Stimulated activated CD8-positive, alpha-beta memory T cell treated with anti-CD3 and anti-CD28 coated beads, Interleukin-4, amount 100 ng/mL, for 24 hours (primary cell): ENCODE measurements around the gene LETMD1.

Source experiments
- DNase-seq: peaks from one replicate; pipeline ENCODE4 v3.0.0-alpha.2; 2020; ENCODE audit warnings: low read depth

Gene LETMD1

DNA sequence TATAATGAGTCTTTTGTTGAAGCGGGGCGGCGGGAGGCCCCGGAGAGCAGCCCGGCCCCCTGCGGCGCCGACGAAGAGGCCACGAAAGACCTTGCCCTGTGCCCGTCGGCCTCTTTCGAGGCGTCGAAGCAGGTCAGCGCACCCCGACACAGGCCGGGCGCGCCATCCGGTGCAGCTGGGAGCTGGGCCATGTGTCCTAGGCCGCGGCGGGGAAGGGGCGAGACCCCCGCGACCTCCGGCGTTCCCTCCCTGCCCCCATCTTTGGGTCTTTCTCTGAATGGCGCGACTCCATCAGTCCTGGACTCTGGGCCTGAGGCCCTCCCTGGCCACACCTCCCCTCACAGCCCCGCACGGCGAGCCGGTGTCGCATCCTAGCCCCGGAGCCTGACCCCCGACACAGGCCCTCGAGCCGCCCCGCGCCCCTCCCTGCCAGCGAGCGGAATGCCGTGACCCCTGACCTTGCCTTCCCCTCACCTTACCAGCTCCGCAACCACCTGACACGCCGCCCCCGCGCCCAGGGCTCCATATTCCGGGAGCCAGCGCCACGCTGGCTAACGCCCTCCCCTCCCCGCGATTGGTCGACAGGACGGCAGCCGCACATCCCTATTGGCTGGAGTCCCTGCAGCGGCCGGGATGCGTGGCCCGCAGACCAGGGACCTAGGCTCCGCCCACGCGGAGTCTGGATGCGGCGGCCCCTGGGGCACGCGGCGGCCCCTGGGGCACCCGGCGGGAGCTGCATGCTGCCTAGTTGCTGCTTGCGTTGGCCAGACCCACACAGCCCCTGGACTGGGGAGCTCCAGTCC, 22.1 kb upstream of the LETMD1 start, which contains the start of gene SLC11A2:
Gene SLC11A2 (minus strand): TSS at position 549 of the 803 bp plus-strand sequence. CDS start 15,656 bp downstream, outside the sequence.
- DNase-seq = peak; percentile 85

DNA sequence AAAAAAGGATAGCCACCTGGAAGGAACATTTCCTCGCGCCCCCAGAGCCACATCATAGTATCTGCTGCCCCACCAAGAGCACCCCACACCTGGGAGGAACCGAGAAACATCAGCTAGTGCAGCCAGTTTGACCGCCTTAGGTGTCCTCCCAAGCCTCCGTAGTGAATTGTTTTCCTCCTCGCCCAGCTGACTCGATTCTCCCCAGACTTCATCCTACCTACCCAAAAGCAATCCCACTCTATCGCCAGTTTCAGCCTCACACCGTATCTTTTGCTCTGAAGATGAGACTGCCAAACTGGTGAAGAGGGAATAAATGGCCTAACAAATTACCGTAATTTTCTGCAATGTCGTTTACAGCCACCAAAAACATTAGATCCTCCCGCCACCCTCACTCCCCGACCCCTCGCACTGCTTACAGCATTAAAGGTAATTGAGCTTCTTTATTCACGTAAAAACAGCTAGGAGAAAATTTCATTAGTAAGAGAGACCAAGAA, 20.7 kb upstream of the LETMD1 start:
- DNase-seq = no peak

DNA sequence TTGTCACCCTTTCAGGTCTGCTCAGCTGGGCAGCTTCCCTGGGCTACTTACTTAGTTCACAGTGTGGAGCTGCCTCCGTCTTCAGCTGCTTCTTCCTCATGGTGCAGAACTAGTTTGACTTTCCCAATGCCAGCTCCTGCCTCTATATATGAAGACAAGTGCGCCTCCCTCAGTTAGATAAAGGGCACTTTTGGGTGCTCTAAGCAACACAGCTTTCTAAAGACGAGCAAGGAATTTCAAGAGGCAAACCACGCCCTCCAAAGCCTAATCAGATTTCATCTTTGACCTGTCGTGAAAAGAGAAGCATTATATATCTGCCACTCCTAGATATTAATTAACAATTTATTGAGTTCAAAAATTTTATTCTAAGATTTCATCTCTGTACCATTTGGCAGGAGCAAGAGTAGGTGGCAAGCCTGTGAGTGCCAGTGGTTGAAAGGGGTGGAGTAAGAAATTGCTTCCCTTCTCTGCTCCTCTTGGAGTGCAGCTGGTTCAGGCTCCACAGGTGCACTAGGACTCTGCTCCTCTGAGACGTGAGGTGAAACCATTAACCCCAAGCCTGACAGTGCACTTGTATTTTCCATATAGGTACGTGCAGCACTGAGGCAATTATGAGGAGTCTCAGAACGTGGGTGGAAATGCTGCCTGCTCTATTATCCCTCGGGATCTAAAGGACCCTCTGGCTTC, 19.9 kb upstream of the LETMD1 start:
- no peak for DNase-seq

DNA sequence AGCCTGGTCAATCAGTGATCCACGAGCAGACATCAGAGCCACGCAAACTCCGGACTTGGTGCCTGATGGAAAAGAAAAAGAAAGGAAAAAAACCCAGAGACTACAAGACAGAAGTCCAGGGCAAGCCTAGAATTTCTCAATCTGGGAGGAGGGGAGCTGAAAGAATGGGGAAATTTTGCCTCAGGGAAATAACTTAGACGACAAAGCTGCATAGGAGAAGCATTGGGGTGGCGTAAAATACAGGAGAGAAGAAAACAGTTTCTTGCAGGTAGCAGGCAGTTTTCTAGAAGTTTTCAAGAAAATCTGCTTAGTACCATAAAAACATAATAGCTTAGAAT, 19.3 kb upstream of the LETMD1 start:
- DNase-seq = no peak

DNA sequence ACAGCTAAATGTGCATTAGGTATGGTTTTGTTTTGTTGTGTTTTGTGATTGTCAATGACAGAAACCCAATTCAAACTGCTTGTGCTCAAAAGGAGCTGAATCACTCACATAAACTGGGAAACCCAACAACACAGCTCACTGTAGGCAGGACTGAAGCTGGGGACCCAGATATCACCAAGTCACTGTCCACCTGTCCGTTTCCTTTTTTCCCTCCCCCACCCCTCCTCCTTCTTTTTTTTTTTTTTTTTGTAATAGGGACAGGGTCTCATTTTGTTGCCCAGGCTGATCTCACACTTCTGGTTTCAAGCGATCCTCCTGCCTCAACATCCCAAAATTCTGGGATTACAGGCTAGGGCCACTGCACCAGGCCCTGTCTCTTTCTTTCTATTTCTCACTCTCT, 15.1 kb upstream of the LETMD1 start:
- DNase-seq = no peak

DNA sequence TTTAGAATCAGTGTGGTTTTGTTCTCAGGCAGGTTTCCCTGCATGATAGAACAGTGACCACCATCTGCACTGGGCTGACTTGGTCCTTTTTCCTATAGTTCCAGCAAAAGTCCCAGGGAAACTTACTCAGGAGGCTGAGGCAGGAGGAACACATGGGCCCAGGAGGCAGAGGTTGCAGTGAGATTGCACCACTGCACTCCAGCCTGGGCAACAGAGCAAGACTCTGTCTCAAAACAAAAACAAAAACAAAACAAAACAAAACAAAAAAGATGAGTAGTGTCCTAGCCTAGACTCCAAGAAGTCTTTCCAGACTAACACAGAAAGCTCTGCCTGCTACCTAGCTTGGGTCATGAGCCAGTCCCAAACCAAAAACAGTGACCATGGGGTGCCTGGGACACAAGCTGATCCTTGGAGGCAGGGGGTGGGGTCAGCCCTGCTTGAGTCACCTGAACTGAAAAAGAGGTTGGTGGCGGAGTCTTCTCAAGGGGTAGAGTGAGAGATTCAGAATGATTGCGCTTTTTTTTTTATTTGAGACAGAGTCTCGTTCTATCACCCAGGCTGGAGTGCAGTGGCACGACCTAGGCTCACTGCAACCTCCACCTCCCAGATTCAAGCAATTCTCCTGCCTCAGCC, 14.6 kb upstream of the LETMD1 start:
- DNase-seq = no peak

DNA sequence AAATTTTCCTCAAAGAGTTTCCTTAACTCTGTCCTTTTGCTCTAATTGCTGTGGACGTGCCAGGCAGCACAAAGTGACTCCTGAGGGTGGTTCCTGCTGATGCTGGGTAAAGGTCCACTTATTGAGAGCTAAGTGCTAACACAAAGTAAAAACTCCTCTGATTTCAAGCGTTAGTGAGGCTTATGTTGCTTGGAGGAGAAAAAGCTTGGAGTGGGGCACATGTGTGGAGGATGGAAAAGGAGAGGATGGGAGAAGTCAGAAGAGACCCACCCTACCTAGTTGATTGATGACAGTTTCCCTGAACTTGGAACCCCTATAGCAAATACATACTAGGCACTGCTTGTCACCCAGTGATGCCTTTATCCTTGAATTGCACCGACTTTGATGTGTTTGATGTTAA, 11.8 kb upstream of the LETMD1 start:
- DNase-seq = no peak

DNA sequence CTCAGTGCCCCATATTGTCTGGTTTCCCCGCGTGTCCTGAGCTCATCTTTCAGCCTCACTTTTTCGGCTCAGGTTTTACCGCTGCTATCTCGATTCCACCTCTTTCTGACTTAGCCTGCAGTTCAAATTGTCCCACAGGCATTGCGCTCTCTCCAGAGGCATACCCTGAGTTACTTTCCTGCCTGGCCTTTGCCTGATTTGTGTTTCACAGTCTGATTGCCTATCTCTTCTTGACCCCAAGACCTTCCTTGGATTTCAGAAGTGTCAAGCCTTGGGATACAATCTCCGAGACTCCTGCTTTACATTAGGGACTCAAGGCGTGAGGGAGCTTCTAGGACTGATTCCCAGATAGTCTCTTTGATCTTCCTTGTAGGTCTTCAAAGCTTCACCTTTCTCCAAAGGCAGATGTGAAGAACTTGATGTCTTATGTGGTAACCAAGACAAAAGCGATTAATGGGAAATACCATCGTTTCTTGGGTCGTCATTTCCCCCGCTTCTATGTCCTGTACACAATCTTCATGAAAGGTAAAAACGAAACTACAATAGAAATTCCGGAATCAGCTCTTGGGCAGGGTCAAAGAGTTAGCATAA, 629 bp downstream of the LETMD1 start:
- no peak for DNase-seq

DNA sequence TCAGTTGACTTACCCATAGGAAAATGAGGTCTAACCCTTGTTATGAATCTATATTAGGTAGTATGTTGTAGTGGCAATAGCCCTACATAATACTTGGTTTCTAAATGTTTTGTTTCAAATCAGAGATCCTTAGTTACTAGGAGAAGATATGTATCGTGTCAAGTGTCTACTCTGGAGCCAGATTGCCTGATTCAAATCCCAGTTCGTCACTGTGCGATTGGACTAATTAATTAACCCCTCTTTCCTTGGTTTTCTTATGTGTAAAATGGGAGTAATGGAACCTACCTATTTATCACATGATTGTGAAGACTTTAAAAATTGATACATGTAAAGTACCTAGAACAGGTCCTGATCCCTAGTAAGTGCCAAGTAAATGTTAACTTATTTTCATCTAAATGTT, 1.4 kb downstream of the LETMD1 start:
- DNase-seq = no peak

DNA sequence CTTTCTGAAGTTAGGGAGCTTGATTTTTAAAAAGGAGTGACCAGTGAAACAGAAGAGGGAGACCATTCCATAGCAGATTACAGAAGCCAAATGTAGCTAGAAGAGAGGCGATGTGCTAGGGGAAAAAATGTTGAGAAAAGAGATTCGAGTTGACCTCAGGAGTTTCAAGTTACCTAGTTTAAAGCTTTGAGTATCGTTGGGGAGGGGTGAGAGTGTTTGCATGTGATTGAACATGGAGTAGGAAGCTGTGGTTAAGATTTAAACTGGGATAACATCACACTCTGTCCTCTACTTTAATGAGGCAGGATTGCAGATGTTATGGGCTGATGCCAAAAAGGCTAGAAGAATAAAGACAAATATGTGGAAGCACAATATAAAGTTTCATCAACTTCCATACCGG, 3.7 kb downstream of the LETMD1 start:
- DNase-seq = no peak

DNA sequence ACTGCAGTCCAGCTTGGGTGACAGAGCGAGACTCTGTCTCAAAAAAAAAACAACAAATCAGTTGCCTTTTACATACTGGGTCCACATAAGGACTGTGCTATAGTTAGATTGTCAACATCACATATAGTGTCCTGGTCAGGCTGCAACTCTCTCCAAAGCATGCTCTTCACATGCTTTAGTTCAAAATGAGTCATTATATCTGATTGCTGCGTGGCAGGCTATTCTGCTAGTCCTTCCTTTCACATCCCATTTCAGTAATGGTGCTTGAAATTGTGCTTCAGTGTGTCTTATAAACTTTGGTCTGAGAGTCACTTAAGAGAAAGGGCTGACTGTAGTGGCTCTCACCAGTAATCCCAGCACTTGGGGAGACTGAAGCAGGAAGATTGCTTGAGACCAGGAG, 6.9 kb downstream of the LETMD1 start:
- DNase-seq = no peak

DNA sequence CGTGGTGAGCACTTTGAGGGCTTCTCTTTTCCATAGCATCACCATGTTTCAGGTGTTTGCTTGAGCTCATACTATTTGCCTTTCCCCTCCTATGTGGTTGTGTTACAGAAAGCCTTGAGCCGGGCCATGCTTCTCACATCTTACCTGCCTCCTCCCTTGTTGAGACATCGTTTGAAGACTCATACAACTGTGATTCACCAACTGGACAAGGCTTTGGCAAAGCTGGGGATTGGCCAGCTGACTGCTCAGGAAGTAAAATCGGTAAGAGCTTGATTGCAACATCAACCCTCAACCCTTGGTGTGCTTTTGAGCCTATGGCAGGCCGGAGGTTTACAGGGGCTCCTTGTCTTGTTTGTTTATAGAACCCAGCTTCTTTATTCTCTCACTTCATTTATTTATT, 8.1 kb downstream of the LETMD1 start:
- DNase-seq = no peak

DNA sequence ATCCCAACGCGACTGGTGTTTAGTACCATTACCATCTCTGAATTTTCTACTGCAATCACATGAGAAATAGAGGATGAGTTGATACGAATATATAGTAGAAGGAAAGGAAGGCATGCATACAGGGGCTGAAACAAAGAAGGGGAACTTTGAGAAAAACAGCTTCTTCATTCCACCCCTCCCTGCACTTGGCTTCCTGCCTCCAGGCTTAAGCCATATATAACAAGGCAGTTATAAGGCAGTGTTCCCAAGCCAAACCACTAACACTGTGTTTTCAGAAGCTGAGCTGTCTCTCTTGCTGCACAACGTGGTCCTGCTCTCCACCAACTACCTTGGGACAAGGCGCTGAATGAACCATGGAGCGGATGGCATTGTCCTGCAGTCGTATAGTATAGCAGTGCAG, 11.0 kb downstream of the LETMD1 start:
- DNase-seq = no peak

DNA sequence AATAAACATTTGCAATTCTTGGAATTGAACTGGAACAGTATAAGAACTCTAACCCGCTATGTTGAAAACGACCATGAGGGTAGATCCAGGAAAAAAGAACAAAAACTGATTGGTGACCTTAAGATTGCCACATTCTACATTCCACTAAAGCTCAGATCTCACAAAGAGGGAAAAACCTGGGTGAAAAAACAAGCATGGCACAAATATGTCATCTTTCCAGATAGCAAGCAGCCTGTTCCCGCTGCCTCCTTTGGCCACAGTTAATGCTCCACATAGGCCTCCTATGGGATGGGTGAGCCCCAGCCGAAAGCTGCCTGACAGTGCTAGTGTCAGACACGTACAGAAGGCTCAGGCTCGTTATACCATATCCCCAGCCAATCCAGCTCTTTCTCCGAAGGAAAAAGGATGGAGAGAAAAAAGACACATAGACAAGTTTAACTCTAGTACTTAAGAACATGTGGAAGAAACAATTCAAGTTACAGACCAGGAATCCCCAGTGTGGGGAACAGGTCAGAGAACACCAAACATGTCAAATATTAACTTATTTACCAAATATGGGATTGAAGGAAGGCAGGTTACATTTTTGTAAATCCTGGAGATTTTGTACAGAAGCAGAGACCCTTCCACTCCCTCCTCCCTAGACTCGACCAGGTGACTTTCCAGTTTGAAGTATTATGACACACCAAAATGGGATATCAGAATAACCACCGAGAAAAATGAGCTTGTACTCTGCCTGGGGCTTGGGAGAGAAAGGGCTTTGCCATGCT, 14.7 kb downstream of the LETMD1 start:
- DNase-seq = no peak

DNA sequence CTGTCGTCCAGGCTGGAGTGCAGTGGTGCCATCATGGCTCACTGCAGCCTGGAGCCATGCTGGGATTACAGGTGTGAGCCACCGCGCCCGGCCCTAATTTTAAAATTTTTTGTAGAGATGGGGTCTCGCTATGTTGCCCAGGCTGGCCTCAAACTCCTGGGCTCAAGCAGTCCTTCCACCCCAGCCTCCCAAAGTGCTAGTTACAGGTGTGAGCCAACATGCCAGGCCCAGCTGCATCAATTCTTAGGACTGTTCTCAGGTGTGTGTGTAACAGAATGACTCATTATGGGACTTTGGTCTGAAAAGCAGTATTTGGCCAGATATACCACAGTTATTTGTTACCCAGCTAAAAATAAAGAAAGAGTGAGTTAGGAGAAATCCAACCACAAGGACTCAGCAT, 17.4 kb downstream of the LETMD1 start:
- no peak for DNase-seq

DNA sequence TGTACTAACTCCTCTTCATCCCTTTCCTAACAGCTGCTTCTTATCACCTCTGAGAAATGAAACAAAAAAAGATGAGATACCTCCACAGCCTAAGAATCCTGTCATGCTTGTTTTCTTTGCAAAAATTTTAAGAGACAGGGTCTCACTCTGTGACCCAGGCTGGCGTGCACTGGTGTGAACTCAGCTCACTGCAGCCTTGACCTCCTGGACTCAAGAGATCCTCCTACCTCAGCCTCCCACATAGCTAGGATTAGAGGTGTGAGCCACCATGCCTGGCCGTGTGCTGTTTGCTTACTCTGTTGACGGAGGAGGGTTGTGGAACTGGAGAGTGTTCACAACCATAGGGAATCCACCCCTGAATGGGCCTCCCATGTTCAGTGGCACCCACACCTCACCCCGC, 19.1 kb downstream of the LETMD1 start:
- DNase-seq = no peak

DNA sequence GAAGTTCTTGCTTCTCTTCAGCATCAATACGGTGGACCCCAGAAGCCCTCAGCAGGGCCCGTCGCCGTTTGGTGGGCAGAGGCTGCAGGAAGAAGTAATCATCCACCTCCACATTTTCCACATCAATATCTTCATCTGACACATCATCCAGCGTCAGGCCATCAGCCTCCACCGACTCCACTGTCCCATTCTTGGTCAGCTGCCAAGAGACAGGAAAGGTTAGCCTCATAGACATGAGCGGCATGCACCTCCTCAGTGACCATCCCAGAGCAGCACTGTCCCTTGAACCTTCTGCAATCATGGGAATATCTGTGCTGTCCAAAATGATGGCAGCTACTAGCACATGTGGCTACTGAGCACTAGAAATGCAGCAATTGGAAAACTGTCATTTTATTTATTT, 19.6 kb downstream of the LETMD1 start:
- DNase-seq = no peak

DNA sequence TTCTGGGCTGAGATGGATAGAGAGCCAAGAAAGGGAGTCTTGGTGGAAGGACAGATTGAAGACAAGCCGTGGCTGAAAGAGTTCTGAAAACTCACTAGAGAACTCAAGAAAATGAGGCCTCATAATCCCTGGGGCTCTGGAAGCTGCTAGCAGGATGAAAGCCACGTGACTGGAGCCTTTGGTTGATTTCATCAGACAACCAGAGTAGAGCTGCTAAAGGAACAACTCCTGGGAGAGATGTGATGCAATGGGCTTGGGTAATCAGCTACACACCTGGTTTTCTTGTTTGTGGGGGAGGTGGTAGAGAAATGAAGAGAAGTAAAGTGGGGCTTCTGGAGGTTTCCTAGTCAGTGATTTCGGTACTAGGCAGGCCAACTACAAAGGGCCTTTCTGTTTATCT, 21.9 kb downstream of the LETMD1 start:
- DNase-seq = no peak

DNA sequence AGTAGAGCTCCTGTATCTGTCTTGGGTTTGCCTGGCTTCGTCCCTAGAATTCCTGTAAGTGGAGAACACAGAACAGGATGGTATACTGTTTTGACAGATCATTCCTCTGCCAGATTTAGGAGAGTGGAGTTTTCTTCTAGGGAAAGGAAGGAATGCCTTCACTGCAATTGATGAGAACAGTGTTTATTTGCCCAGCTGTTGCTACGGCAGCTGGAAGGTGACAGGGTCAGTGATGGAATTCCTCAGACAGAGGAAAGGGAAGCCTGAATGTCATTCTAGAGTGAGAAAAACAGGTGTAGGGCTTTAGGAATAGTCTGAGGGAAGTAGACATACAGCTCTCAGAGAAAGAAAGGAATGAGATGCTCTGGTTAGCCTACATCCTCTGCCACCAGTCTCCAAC, 23.5 kb downstream of the LETMD1 start:
- DNase-seq = no peak

DNA sequence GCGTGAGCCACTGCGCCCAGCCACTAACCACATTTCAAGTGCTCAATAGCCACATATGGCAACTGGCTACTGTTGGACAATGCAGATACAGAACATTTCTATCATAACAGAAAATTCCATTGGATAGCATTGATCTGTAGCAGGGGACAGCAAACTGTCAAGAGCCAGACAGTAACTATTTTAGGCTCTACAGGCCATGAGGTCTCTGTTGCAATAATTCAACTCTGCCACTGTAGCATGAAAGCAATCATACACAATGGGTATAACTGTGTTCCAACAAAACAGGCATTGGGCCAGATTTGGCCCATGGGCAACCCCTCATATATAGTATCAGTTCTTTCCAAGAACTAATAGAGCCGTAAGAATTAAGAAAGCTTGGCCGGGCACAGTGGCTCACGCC, 27.3 kb downstream of the LETMD1 start:
- DNase-seq = no peak

DNA sequence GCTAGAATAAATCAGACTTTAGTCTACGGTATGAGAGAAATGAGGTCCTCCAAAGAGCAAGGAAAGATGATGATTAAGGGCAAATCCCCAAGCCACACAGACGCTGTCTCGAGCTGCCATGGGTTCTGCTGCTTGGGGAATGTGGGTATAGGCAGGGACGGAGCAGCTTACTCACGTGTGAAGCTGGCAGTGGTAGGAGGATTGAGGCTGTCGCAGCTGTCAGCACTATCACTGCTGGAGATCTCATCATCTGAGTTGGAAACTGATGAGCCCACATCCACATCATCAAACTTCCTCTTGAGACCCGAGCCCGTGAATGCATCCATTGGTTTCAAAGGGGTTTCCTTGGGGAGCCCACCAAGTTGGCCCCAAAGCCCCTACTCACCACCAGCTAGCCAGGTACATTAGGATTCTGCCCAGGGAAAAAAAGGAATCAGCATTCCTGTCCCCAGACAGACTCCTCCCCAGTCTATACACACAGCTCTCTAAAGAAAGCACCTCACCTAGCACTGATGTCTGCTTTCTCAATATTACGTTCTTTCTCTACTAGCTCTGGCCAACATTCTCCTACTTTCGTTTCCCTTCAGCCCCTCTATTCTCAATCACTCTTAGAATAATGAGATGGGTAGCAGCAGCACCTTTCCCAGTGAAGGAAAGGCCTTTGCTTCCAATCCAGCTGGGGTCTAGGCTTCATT, 28.3 kb downstream of the LETMD1 start:
- DNase-seq = no peak
